PFSK-1 (cell line): ENCODE results near the gene ABCA1.

Source experiments
- POLR2AphosphoS5 ChIP-seq: IDR thresholded peaks from 2 replicates; pipeline ENCODE4 v1.6.1; 2012; ENCODE audit warnings: low read depth, mild to moderate bottlenecking, control low read depth, low read length, moderate library complexity
- REST ChIP-seq, 2 experiments: IDR thresholded peaks; 2 replicates each; pipeline versions ENCODE4 v1.6.1 to v1.8.0; 2011 to 2012; ENCODE audit warnings: low read depth in 2 of 2, low read length in 2 of 2, control low read depth in 1 of 2, inconsistent platforms in 1 of 2, mild to moderate bottlenecking in 1 of 2, moderate library complexity in 1 of 2; ENCODE audit not compliant: insufficient read depth in 1 of 2
- SIN3A ChIP-seq: IDR thresholded peaks from 2 replicates; pipeline ENCODE4 v1.6.1; 2012; ENCODE audit warnings: mild to moderate bottlenecking, low read length, moderate library complexity, borderline replicate concordance; ENCODE audit not compliant: insufficient read depth
- TAF1 ChIP-seq: IDR thresholded peaks from 2 replicates; pipeline ENCODE4 v1.6.1; 2012; ENCODE audit warnings: low read length, control low read depth, borderline replicate concordance; ENCODE audit not compliant: insufficient read depth

DNA sequence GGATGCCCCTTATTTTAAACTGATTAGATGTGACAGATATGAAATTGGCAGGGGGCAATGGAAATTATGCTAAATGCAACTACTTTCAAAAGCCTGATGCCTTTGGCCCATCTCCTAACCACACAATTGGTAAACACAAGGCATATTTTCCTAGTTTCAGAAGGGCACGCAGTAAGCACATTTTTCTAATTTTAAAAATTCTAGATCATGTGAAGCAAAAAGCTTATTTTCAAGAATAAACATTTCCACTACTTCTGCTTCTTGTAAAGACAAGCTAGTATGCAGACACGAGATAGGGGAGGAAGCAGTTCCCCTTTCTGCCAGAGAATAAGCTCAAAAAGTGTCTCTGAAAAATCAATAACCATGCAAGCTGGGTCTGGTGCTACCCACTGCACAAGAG lies 67.7 kb downstream of the ABCA1 start:
- TF ChIP-seq TAF1 (no peak), SIN3A (no peak), POLR2AphosphoS5 (no peak), REST (IDR thresholded peaks at IDR 0.05; ENCODE audit: insufficient read depth in 1 of 2, low read depth in 2 of 2, low read length in 2 of 2) (no peak)
